Ovary (tissue), 3 donors: Measurements from ENCODE around the gene NLGN1.

ENCODE experiments used
- CTCF ChIP-seq, 3 donors: fragments of 450-650 bp in 2 of 3; fragments of 200-600 bp in 1 of 3; IDR thresholded peaks; one replicate each; pipeline versions ENCODE4 v1.5.1 to v1.8.0; 2016 to 2022; ENCODE audit warnings: antibody characterized with exemption in 3 of 3, mild to moderate bottlenecking in 1 of 3
- POLR2A ChIP-seq: fragments of 450-650 bp; IDR thresholded peaks from one replicate; pipeline ENCODE4 v1.6.1; 2017; ENCODE audit warnings: antibody characterized with exemption, mild to moderate bottlenecking, moderate library complexity
- donor health status: DM: no; HTN: no; CAD: no.

DNA sequence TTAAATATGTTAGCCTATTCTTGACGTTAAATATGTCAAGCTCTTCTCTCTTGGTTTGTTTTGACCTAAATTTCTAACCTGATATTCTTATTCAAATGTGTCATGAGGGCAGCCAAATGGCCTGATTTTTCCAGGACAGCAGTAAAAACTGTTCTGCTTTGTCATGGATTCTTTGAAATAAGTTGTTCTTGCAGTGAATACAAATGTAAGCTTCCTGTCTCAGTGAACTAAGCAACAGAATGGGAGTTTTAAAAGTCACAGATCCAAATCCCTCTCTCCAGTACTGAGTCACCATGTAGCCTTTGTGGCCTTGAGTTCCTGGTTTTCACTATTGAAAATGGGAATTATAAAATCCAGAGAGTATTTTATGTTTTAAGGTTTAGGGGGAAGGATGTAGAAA lies 301.8 kb downstream of the NLGN1 start:
- TF ChIP-seq CTCF (IDR thresholded peaks at IDR 0.05) (no peak), POLR2A (no peak)
